PC-9 (cell line): ENCODE results near the gene CD226.

Experiments
- EZH2 ChIP-seq: fragments of 200-600 bp; sonication (generic); IDR thresholded peaks from 2 replicates; pipeline ENCODE4 v1.8.0; 2017; ENCODE audit warnings: antibody characterized with exemption, low read depth
- TF ChIP-seq, protein P1 (sequence below): fragments of 200-600 bp; sonication (generic); conservative IDR thresholded peaks from 2 replicates; pipeline ENCODE4 v1.6.1; 2017; ENCODE audit warnings: mixed run types, antibody characterized with exemption, mild to moderate bottlenecking, moderate library complexity

DNA sequence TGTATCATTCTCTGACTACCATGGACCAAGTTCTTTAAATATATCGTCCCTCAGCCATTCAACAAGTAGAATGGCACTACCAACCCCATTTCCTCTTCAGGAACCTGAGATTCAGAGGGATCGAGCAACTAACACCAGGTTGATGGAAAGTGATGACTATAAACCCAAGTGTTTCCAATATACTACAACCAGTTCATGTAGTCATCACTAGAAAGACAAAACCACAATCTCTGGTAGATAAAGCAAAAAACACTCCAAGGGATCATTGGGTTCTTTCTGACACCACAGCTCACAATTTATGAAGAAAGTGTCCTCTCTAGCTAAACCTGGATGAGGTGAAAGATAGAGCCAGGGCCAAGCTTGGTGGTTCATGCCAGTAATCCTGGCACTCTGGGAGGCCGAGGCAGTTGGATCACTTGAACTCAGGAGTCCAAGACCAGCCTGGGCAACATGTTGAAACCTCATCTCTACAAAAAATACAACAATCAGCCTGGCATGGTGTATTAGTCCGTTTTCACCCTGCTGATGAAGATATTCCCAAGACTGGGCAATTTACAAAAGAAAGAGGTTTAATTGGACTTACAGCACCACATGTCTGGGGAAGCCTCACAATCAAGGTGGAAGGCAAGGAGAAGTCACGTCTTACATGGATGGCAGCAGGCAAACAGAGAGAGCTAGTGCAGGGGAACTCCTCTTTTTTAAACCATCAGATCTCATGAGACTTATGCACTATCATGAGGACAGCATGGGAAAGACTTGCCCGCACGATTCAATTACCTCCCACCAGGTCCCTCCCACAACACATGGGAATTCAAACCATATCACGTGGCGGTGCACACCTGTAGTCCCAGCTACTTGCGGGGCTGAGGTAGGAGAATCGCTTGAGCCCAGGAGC is 2.2 kb downstream of the CD226 start:
- TF ChIP-seq, protein P1, sequence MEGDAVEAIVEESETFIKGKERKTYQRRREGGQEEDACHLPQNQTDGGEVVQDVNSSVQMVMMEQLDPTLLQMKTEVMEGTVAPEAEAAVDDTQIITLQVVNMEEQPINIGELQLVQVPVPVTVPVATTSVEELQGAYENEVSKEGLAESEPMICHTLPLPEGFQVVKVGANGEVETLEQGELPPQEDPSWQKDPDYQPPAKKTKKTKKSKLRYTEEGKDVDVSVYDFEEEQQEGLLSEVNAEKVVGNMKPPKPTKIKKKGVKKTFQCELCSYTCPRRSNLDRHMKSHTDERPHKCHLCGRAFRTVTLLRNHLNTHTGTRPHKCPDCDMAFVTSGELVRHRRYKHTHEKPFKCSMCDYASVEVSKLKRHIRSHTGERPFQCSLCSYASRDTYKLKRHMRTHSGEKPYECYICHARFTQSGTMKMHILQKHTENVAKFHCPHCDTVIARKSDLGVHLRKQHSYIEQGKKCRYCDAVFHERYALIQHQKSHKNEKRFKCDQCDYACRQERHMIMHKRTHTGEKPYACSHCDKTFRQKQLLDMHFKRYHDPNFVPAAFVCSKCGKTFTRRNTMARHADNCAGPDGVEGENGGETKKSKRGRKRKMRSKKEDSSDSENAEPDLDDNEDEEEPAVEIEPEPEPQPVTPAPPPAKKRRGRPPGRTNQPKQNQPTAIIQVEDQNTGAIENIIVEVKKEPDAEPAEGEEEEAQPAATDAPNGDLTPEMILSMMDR = no peak
- TF ChIP-seq EZH2 = no peak
